GM20000 (cell line): ENCODE results near the gene BRSK1.
A peak's percentile ranks its signal among the peaks of the same experiment; 100 is the strongest.

Experiments
- DNase-seq: peaks from one replicate; pipeline ENCODE4 v3.0.0; 2012; ENCODE audit warnings: low spot score
- TF ChIP-seq, protein P1 (sequence below): IDR thresholded peaks from 2 replicates; pipeline ENCODE4 v1.5.1; 2012; ENCODE audit warnings: mild to moderate bottlenecking, control low read depth; ENCODE audit errors: extremely low read depth, missing control alignments

BRSK1 gene

DNA sequence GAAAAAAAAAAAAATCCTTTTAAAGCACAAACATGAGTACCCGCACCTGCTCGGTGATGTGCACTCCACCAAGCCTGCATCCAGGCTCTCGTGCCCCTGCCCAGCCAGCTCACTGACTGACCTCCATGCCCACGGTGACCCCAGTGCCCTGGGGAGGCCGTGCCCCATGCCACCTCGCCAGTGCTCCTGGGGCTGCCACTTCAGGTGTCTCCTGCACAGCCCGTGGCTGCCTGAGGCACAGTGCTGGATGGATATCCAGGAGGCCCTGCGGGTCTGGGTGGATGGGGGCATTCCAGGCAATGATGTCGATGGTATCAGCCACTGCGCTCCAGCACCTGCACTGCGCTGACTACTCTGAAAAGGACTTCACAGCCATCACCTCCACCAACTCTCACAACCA is 34.0 kb upstream of the BRSK1 start:
- TF ChIP-seq, protein P1, sequence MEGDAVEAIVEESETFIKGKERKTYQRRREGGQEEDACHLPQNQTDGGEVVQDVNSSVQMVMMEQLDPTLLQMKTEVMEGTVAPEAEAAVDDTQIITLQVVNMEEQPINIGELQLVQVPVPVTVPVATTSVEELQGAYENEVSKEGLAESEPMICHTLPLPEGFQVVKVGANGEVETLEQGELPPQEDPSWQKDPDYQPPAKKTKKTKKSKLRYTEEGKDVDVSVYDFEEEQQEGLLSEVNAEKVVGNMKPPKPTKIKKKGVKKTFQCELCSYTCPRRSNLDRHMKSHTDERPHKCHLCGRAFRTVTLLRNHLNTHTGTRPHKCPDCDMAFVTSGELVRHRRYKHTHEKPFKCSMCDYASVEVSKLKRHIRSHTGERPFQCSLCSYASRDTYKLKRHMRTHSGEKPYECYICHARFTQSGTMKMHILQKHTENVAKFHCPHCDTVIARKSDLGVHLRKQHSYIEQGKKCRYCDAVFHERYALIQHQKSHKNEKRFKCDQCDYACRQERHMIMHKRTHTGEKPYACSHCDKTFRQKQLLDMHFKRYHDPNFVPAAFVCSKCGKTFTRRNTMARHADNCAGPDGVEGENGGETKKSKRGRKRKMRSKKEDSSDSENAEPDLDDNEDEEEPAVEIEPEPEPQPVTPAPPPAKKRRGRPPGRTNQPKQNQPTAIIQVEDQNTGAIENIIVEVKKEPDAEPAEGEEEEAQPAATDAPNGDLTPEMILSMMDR: no peak
- DNase-seq: no peak

DNA sequence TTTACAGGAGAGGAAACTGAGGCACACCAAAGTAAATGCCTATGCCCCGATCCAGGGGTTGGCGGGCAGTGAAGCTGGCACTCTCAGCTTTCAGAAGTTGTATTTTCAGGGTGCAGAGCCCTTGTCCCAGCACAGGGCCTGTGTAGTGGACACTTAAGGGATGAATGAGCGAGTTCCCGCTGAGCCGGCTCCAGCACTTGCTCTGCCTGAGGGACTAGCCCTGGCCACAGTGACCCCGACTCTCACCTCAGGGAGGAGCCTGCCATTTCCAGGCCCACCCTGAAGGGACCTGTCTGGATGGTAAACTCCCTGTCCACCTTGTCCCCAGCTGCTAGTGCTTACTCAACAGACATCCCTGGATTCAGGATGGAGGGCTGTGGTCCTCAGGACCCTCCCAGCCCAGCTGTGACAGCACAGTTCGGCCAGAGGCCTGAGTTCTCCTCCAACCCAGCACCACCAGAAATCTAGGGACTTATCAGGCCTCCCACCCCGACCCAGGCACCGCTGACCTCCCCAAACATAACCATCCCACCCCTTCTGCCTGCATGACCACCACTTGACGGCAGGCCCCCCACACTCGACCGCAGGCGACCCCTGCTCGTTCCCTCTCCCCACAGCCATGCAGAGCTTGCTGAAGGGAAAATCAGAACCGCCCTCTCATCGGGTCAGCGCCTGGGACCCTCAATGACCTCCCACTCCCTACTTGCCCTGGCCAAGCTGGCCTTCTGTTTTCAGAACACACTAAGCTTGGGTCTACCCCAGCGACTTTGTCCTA is 33.3 kb upstream of the BRSK1 start:
- DNase-seq: no peak
- TF ChIP-seq, protein P1: no peak

DNA sequence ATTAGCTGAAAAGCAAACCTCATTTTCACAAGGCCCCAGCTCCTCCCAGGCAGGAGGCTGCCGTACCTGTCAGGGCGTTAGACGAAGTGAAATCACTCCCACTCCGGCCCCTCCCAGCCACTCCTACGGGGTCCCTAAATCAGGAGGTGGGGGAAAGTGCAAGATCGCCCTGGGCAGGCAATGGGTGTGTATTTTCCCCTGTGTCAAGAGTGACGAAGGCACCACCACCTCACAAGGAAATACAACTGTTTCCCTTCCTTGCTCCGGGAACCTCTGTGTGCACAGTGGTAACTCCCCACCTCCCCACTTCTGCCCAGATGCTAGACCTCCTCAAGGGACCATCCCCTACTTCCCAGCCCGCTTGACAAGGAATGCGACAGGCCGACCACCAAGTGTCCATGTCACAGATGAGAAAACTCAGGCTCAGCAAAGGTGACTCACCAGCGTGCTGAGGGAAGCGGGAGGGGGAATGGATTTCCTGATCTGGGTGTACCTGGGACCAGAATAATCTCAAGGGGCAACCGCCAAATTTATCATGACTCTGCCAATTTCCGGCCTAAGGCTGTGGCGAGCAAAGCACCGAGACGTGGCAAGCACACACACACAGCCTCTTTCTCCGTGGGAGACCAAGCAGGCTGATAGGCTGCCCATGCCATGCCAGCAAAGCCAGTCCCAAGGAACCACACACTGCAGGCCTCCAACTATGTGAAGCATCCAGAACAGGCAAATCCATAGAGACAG is 32.3 kb upstream of the BRSK1 start:
- DNase-seq: peak; percentile 42
- TF ChIP-seq, protein P1: no peak

DNA sequence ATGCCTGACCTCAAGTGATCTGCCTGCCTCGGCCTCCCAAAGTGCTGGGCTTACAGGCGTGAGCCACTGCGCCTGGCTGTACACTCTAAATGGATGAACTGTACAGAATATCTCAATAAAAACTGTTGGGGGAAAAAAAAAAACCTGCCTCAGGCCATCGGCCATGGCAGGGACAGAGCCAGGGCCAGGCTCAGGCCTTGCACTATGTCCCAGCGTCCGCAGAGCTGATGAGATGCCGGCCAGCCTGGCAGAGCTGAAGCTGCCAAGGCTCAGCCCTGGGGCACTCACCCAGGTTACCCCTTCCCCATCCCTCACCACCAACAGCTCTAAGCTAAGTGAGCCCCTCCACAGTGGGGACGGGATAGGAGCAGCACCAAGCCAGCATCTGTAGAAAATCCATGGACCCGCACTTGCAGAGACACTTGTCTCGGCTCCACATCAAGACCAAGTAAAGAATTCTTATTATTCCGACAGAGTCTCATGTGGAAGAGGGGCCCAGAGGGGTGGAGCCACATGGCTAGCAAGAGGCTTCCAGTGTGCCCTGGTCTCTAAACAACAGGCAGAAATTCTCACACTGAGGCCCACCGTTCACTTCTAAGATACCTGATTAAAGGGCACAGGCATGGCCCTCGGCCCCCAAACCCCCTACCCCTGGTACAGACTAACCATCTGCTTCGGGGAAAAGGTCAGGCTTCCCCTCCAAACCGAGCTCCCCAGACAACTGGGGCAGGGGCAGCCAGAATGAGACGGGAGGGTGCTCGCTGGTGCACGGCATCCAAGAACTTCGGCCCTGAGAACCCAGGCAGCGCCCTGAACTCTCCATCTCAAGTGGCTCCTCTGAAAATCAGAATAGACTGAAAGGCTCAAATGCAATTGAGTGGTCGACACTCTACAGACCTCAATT is 30.8 kb upstream of the BRSK1 start:
- DNase-seq: no peak
- TF ChIP-seq, protein P1: no peak

DNA sequence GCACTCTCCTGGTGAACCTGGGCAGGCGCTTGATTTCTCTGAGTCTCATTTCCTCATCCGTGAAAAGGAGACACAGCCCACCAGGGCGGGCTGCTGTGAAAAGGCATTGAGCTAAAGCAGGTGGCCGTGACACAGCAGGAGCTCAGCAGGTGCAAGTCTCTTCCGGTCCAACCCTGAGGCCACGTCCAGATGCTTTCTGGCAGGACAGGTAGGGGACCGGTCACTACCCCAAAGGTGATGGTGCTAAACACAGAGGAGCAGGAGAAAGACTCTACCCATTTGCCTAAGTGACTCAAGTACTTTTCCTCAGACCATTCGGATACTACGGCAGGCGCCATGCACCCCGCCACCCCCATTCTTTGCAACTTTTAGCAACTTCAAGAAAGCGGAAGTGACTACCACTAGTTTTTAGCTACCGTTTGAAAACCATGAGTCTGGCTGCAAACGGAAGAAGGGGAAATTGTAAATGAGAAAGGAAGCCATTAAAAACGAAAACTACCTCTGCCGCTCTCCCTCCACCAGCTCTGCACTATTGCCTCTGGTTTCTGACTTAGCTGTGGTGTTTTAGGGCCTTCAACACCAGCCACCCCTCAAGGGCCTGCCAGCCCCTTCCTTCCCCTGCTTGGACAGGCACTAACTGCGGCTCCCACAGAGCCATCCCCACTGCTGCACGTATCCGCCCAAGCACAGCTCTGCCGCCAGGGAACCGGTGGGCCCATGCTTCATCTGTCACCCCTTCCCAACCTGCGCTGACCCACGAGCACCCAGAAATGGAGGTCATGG is 29.8 kb upstream of the BRSK1 start:
- peak; percentile 84 for DNase-seq
- TF ChIP-seq, protein P1: no peak

DNA sequence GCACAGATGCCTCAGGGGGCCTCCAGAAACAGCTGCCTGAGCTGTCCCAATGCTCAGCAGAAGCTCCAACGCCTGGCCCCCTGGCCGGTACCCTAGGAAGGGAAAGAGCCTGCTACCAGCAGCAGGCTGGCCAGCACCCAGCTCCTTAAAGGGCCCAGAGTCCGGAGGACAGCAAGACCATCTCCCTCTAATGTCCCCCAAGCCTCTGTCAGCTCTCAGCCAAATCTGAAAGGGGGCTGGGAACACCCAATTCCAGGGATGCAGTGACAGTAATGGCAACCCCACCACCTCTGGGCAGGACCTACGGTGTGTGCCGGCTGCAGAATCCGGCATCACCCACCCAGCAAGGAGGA is 29.2 kb upstream of the BRSK1 start:
- TF ChIP-seq, protein P1: no peak
- no peak for DNase-seq
